Renal cortex interstitium (tissue), 15 donors: ENCODE measurements around the gene HAGH. TPM values are rescaled to one million over a fixed set of nuclear protein-coding genes. Genes with fewer than 3 reads are reported as not detected.
"Not testable (repeated sequence)": the region's sequence is repeated elsewhere in the genome, so short reads cannot be mapped to it uniquely, and the experiment has no call there.

Source experiments
- DNase-seq, 11 donors: peaks; one replicate each; pipeline ENCODE4 v3.0.0-alpha.2; 2013; ENCODE audit warnings: low read depth in 9 of 11, low spot score in 4 of 11; ENCODE audit errors: extremely low read depth in 1 of 11
- long read RNA-seq, 16 experiments: transcript quantifications; one replicate each; lab custom pipeline, GENCODE V29; 2026
- polyA plus RNA-seq, 3 donors: library from polyadenylated mRNA; unstranded; fragments of 120-200 nt; gene quantifications; one replicate each; pipeline ENCODE4 v1.2.1, GENCODE V29; 2013; ENCODE audit not compliant: insufficient read length in 3 of 3

The HAGH gene
- polyA plus RNA-seq, result 10 to 100 TPM; 31.3 to 43.8 (median 42.3) TPM
- long read RNA-seq, donor 1, transcript HAGH-202 (9 exons, 2,984 nt), result major isoform, 10 of 13 reads
- long read RNA-seq, donor 1, partial matches to known transcripts, result 0 of 13 reads
- long read RNA-seq, donor 1, other reads (novel, unspliced or antisense), result 0 of 13 reads
- long read RNA-seq, donor 2, transcript HAGH-202 (9 exons, 2,984 nt), result major isoform, 8 of 12 reads
- long read RNA-seq, donor 2, partial matches to known transcripts, result 0 of 12 reads
- long read RNA-seq, donor 2, other reads (novel, unspliced or antisense), result 0 of 12 reads
- long read RNA-seq, donor 3, transcript HAGH-202 (9 exons, 2,984 nt), result major isoform, 19 of 26 reads
- long read RNA-seq, donor 3, transcript HAGH-201 (10 exons, 1,257 nt), result minor isoform, 5 of 26 reads
- long read RNA-seq, donor 3, partial matches to known transcripts, result 0 of 26 reads
- long read RNA-seq, donor 3, other reads (novel, unspliced or antisense), result 0 of 26 reads
- long read RNA-seq, donor 4, transcript HAGH-202 (9 exons, 2,984 nt), result major isoform, 5 of 9 reads
- long read RNA-seq, donor 4, partial matches to known transcripts, result 0 of 9 reads
- long read RNA-seq, donor 4, other reads (novel, unspliced or antisense), result 0 of 9 reads
- long read RNA-seq, donor 5, result 0 reads
- long read RNA-seq, donor 6, transcript HAGH-202 (9 exons, 2,984 nt), result major isoform, 9 of 14 reads
- long read RNA-seq, donor 6, partial matches to known transcripts, result 0 of 14 reads
- long read RNA-seq, donor 6, other reads (novel, unspliced or antisense), result 0 of 14 reads
- long read RNA-seq, donor 7, transcript HAGH-202 (9 exons, 2,984 nt), result major isoform, 14 of 30 reads
- long read RNA-seq, donor 7, transcript HAGH-201 (10 exons, 1,257 nt), result minor isoform, 9 of 30 reads
- long read RNA-seq, donor 7, partial matches to known transcripts, result 5 of 30 reads
- long read RNA-seq, donor 7, other reads (novel, unspliced or antisense), result 0 of 30 reads
- long read RNA-seq, donor 8, result 0 reads
- long read RNA-seq, donor 9, transcript HAGH-202 (9 exons, 2,984 nt), result major isoform, 9 of 13 reads
- long read RNA-seq, donor 9, partial matches to known transcripts, result 0 of 13 reads
- long read RNA-seq, donor 9, other reads (novel, unspliced or antisense), result 0 of 13 reads
- long read RNA-seq, donor 10, transcript HAGH-202 (9 exons, 2,984 nt), result major isoform, 6 of 64 reads
- long read RNA-seq, donor 10, partial matches to known transcripts, result 55 of 64 reads
- long read RNA-seq, donor 10, other reads (novel, unspliced or antisense), result 0 of 64 reads
- long read RNA-seq, donor 11, transcript HAGH-202 (9 exons, 2,984 nt), result major isoform, 6 of 9 reads
- long read RNA-seq, donor 11, partial matches to known transcripts, result 0 of 9 reads
- long read RNA-seq, donor 11, other reads (novel, unspliced or antisense), result 0 of 9 reads
- long read RNA-seq, donor 12, transcript HAGH-202 (9 exons, 2,984 nt), result major isoform, 6 of 7 reads
- long read RNA-seq, donor 12, partial matches to known transcripts, result 0 of 7 reads
- long read RNA-seq, donor 12, other reads (novel, unspliced or antisense), result 0 of 7 reads
- long read RNA-seq, donor 13, result 0 reads
- long read RNA-seq, donor 14, transcript HAGH-201 (10 exons, 1,257 nt), result minor isoform, 7 of 18 reads
- long read RNA-seq, donor 14, transcript HAGH-202 (9 exons, 2,984 nt), result major isoform, 10 of 18 reads
- long read RNA-seq, donor 14, partial matches to known transcripts, result 0 of 18 reads
- long read RNA-seq, donor 14, other reads (novel, unspliced or antisense), result 0 of 18 reads
- long read RNA-seq, donor 15, partial matches to known transcripts, result 0 of 7 reads
- long read RNA-seq, donor 15, other reads (novel, unspliced or antisense), result 0 of 7 reads
- long read RNA-seq, donor 16, transcript HAGH-202 (9 exons, 2,984 nt), result major isoform, 21 of 36 reads
- long read RNA-seq, donor 16, transcript HAGH-201 (10 exons, 1,257 nt), result minor isoform, 9 of 36 reads
- long read RNA-seq, donor 16, partial matches to known transcripts, result 5 of 36 reads
- long read RNA-seq, donor 16, other reads (novel, unspliced or antisense), result 0 of 36 reads

GRCh38 chr16:1826691-1827573 lies at the start of gene HAGH, which contains the start of gene FAHD1:
Gene HAGH, minus strand, starts transcription at chr16:1826825. Its CDS starts 38 bp downstream, at chr16:1826787.
Gene FAHD1, plus strand, starts transcription at chr16:1827206. Its CDS starts 33 bp downstream, at chr16:1827239.
- DNase-seq, result peak; percentile 84 to 94 (median 91)

DNA sequence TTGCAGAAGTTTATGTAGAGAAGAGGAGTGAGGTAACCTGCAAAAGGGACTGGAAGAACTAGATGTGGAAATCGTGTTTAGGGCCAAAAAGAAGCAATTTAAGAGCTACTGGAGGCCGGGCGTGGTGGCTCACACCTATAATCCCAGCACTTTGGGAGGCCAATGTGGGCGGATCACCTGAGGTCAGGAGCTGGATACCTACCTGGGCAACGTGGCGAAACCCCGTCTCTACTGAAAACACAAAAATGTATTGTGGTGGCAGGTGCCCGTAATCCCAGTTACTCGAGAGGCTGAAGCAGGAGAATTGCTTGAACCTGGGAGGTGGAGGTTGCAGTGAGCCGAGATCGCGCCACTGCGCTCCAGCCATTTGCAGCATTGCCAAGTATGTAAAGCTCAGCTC lies 49.4 kb upstream of the HAGH start:
- not testable (repeated sequence) for DNase-seq

DNA sequence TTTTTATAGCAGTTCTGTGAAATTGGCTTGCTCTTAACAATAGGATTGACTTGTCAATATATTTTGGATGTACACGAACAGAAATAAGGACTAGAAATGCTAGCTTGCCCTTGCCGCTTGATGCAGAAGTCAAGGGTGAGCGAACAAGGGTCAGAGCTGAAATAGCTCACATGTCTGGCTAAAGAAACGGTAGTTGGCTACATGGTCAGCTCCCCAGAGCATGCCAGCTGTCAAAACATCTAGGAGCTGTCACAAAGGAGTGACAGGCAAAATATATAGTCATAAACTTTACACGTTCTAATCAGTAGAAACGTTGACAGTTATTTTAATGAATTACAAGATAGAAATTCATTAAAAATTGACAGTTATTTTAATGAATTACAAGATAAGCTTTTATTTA lies 48.2 kb upstream of the HAGH start:
- peak in 3 of 11 donors; percentile 12 to 32 (median 26) for DNase-seq

DNA sequence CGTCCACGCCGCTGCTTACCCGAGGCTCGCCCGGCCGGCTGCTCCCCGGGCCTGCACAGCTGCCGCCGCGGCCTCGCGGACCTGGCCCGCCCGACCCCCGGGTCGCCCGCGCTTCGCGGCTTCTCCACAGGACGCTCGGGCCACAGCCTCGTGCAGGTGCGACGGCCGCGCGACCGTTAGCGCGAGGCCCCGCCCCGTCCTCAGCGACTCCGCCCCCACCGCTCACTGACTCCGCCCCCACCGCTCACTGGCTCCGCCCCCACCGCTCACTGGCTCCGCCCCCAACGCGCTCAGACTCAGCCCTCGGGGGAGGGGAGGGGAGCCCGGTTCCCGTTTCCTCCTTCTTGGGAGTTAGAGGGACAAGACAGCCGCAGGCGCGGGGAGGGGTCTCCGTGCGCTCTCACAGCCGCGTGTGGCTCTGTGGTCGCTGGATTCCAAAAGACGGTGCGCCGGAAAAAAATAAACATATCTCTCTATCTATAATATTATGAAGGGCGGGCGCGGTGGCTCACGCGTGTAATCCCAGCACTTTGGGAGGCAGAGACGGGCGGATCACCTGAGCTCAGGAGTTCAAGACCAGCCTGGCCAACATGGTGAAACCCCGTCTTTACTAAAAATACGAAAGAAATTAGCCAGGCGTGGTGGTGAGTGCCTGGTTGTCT lies 45.5 kb upstream of the HAGH start, which contains the start of gene MEIOB:
MEIOB (minus strand) TSS at position 191 of the 662 bp plus-strand sequence. CDS start 3,989 bp downstream, outside the sequence.
- peak in 2 of 11 donors; percentile 17 to 23 for DNase-seq

GRCh38 chr16:1870365-1871082 lies 43.9 kb upstream of the HAGH start:
- DNase-seq, result no peak

GRCh38 chr16:1865902-1866690 lies 39.5 kb upstream of the HAGH start:
- no peak for DNase-seq

- peak in 5 of 11 donors; percentile 10 to 34 (median 29) for DNase-seq
Measured at GRCh38 chr16:1863681-1864460, 37.2 kb upstream of the HAGH start.

GRCh38 chr16:1862394-1862793 lies 35.8 kb upstream of the HAGH start:
- no peak for DNase-seq

DNA sequence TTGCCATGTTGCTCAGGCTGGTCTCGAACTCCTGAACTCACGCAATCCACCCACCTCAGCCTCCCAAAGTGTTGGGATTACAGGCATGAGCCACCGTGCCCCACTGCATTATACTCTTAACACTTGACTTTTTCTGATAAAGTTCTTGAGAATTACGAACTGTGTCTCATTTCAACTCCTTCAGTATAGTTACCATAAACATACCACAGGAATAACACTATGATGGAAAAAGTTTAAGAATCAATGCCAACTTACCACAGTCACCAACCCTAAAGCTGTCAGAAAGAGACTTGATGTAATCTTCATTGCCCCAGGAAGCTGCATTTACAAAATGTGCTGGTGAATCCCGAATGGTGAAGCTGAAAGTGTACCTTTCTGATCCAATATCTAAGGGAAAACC lies 35.1 kb upstream of the HAGH start:
- DNase-seq, result no peak

DNA sequence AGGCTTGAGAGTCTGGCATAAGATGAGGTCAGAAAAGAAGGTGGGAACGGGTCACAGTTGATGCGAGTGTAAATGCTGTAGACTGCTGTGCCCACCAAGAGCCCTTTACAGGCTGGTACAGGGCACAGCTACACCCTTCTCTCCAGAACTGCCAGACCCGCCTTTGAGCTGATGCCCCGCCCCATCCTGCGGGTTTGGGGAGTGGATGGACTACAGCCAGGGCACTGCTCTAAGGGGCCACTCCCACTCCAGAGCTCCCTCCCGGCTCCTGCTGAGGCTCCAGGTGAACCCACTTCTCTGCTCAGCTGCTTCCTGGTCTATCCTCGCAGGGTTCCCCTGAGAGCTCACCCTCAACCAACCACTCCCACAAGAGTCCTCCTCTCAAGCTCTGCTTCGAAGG lies 33.0 kb upstream of the HAGH start:
- no peak for DNase-seq

- DNase-seq, result no peak
Measured at GRCh38 chr16:1858189-1858865, 31.7 kb upstream of the HAGH start.

DNA sequence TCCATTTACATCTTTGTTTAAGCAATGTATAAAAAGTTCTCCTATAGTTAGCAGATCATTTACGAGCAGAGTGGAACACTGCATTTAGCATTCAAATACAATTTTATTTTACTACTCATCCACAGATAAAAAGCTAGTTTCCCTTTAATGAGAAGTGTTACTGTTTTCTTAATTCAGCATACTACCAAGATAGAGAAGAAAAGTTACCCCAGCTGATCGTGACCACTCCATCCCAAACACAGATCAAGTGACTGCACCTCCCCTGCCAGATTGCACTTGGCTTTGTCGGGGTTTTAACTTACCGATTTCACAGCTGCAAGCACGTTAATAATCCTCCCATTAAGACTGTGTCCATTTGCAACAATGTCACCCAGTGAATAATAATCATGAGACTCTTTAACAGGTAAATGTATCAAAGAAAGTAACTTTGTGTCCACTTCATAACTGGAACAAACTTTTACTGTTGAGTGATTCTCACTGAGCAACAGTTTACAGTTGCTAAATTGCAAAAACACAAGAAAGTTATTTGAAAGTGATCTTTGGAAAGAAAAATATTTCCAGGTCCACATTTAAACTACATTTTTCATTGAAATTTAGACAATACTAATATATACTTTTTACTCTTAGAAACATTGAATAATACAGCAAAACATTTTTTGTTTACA lies 30.9 kb upstream of the HAGH start:
- DNase-seq, result no peak

- DNase-seq, result no peak
Measured at GRCh38 chr16:1851793-1852192, 25.2 kb upstream of the HAGH start.
